Measurements from ENCODE around the gene METTL2A.
"Not testable (repeated sequence)": the region's sequence is repeated elsewhere in the genome, so short reads cannot be mapped to it uniquely, and the experiment has no call there.

Gene METTL2A

DNA sequence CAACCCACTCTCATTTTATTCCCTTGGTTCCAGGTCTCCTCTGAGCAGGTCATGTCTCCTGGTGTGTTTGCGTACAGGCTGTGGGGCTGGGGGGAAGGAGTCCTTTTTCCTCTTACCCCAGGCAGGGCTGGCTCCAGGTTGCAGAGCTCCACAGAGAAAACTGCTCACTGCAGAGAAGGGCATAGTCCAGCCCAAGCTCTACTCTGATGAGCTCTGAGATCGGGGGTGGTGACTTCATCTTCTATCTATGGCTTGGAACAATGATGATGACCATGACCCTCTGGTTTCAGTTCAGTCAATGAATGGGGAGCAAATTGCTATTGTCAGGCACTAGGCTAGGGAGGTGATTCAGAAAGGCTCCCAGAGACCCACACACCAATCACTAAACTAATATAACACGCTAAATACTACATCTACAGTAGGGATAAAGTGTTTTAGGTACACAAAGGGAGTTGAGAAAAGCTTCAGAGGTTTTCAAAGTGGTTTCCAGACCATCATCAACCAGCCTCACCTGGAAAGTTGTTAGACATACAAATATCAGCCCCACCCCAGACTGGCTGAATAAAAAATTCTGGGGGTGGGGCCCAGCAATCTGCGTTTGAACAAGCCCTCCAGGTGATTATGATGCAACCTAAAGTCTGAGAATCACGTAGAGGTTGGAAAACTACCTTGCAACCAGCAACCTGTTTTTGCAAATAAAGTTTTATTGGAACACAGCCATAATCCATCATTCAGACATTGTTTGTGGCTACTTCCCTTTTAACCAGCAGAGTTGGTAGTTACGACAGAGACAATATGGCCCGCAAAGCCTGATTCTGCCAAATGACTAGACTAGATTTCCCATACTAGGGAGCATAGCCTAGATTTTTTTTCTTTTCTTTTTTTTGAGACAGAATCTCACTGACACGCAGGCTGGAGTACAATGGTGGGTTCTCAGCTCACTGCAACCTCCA lies 49.6 kb downstream of the METTL2A start:
- not testable (repeated sequence) for DNase-seq

DNA sequence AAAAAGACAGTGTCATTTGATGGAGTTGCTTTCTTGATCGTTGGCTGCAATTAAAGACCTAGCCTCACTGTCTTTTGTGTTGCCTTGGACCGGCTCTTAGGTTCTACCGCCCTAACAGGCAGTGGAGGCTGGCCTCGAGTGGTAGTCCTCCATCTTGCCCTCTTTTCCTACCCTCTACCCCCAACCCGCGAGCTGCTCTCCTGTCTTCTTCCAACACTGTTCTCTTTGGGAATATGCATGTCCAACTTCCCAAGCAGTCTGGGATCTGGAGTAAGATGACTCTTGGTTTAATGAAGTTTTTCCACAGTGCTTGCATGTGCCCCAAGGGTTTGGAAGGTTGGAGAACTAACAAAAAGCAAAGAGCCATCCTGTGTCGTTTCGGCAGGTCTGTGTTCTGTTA lies 53.4 kb downstream of the METTL2A start:
- not testable (repeated sequence) for DNase-seq

DNA sequence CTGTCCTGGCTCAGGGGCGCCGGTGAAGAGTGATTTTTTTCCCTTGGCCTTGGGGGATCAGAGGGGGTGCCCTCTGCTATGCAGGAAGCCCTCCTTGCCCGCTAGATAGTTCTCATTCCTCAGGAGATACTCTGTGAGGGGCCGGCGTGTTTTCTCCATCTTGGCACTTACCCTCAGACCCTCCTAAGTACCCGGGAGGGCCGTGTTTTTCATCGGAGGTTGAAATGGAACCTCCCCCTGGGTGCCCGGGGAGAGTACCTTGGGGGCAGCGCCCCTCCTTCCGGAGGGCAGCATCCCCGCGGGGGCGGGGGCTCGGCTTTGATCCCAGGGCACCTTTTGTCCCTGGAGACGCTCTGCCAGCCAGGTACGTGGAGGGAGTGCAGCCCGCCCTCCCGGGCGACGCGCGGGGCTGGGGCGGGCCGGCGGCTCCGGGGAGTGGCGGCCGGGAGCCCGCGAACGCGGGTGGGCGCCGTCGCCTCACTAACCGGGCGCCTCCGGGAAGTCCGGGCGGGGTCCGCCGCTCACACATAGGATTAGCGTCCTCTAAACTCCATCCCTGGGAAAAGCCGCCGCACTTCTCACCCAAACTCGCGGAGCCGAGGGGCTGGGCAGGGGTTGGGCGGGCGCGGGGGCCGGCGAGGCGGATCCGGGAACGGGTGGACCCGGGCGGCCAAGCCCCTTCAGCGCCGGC lies 54.2 kb downstream of the METTL2A start:
- peak; percentile 82 for DNase-seq

DNA sequence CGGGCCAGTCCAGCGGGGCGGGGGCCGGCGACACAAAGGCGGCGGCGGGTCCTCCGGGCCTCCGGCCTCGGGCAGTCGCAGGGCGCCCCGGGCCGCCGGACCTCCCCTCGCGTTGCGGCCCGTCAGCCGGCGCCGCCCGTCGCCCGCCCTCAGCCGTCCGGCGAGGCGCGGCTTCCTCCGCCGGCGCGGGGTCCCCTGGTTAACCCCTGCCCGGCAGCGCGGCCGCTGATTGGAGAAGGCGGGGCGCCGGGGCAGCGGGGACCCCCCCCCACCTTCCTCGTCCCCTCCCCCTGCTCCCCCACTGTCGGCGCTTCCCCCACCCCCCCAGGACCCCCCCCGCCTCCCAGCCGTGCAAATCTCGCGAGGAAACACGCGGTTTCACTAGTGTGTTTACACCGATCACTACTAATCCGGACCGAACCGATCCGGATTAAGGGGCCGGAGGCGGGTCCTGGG lies 54.8 kb downstream of the METTL2A start, which contains the start of gene TLK2:
Gene TLK2 (plus strand): TSS at position 402 of the 456 bp plus-strand sequence. CDS start 2,301 bp downstream, outside the sequence.
- peak; percentile 90 for DNase-seq

DNA sequence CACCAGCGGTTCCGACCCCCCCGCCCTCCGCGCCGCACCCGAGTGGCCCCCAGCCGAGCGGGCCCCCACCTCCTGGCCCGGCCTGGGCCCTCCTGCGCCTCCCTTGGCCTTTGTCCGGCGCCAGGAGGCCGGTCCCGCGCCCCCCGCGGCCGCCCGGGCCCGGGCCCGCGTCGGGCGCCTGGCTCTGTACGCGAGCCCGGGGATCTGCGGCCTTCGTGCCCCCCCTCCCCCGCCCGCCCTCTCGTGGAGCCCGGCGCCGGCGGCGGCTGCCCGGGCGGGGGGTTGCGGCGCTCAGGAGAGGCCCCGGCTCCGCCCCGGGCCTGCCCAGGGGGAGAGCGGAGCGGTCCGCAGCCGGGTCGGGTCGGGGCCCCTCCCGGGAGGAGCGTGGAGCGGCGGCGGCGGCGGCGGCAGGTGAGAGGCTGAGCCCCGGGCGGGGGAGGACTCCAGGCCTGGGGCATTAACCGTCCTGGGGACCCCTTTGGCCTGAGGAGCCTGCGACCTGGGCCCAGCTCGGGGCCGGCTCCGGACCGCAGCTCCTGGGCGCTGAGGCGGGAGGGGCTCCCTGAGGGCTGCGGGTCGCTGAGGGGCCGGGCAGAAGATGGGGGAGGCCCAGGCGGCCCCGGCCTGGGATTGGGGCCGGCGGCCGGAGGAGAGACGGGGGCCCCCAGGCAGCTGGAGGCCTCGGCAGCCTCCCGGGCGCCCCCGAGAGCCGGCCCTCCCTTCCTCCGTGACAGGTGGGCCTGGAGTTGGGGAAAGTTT lies 55.4 kb downstream of the METTL2A start:
- peak; percentile 83 for DNase-seq

DNA sequence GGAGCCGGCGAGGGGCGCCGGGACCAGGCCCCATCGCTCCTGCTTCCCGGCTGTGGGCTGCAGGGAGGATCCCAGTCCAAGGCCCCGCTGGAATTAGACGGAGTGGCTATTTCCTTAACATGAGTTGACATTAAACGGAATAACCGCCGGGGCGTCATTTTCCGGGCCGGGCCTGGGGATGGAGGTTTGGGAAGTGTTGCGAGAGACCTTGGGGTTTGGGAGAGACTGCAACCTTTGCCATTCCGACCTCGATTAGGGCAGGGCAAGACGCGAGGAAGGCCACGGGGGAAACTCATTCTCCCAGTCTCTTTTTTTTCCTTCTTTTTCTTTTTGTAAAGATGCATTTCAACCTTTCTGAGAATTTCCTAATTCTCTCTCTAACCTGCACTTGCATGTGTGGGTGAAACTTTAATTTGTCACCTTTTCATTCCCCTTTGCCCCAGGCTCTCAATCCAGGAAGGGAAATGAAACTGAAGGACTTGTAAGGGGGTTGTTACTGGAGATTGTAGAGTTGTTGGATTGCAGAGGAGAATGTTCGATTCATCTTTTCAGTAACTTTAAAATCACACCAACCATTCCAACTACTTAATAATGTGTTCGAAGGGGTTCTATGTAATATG lies 56.1 kb downstream of the METTL2A start:
- peak; percentile 75 for DNase-seq

DNA sequence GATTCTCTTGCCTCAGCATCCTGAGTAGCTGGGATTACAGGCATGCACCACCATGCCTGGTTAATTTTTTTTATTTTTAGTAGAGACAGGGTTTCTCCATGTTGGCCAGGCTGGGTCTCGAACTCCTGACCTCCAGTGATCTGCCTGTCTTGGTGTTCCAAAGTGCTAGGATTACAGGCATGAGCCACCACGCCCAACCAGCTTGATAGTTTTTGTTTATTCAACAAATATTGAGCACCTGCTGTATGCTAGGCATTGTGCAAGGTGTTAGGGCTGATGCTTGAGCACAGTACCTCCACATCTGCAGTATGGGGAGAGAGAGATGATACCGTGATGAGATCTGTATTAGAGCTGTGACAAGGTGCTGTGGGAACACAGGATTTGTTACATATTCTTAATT lies 58.9 kb downstream of the METTL2A start:
- DNase-seq = not testable (repeated sequence)

DNA sequence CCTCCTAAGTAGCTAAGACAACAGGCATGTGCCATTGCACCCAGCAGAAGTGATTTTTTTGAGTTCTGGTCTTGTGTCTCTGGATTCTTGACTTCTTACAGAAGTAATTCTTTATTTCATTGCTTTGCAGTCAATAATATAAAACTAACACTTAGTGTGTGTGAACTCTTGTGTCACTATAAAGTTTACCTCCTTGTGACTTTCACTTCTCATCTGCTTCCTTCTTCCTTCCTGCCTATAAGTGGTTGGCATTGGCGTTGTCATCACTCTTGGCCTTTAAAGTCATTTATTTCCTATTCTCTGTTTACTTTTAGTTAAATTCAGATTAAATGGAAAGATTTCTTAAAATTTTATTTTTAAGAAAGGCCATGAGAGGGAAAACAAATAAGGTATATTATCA lies 67.3 kb downstream of the METTL2A start:
- DNase-seq = not testable (repeated sequence)

DNA sequence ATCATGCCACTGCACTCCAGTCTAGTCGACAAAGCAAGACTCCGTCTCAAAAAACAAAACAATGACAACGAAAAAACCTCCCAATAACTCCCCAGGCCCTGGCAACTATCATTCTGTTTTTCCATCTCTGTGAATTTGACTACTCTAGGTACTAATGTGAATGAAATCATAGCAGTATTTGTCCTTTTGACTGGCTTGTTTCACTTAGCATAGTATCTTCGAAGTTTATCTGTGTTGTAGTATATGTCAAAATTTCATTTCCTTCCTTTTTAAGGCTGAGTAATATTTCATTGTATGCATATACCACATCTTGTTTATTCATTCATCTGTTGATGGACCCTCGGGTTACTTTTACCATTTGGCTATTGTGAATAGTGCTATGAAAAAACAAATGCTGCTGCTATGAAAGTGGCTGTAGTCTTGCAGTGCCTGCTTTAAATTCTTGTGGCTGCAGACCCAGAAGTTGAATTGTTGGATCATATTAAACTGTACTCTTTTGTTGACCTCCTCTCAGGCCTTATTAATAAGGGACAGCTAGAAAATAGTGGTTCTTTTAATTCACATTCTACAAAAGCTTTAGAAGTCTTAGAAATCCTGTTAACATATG lies 69.5 kb downstream of the METTL2A start:
- not testable (repeated sequence) for DNase-seq

DNA sequence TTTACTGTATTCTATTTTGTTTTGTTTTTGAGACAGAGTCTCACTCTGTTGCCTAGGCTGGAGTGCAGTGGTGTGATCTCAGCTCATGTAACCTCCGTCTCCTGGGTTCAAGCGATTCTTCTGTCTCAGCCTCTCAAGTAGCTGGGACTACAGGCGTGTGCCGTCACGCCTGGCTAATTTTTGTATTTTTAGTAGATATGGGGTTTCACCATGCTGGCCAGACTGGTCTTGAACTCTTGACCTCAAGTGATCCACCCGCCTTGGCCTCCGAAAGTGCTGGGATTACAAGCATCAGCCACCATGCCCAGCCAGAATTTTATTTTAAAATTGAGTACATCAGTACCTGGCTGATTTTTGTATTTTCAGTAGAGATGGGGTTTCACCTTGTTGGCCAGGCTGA lies 70.4 kb downstream of the METTL2A start:
- DNase-seq = not testable (repeated sequence)

DNA sequence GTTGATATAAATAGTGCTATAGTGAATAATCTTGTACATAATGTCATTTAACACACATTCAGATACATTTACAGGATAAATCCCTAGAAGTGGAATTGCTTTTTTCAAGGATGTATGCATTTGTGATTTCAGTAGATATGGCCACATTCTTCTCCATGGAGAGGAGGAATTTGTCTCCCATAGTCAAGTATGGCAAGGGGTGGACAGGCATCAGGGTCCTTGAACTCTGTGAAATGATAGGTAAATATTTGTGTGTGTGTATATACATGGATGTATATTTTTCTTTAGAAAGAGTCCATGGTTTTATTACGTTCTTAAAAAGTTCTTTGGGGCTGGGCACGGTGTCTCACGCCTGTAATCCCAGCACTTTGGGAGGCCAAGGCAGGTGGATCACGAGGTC lies 72.6 kb downstream of the METTL2A start:
- not testable (repeated sequence) for DNase-seq

DNA sequence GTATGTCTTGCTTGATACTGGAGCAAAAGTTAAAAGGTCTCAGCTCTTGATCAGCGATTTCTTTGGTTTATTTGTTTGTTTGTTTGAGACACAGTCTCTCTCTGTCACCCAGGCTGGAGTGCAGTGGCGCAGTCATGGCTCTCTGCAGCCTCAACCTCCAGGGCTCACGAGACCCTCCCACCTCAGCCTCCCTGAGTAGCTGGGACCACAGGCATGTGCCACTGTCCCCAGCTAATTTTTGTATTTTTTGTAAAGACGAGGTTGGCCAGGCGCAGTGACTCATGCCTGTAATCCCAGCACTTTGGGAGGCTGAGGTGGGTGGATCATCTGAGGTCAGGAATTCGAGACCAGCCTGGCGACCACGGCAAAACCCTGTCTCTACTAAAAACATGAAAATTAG lies 75.1 kb downstream of the METTL2A start:
- DNase-seq = not testable (repeated sequence)
